ENCODE measurements around the gene SCLY. TPM values are rescaled to one million over a fixed set of nuclear protein-coding genes. Genes with fewer than 3 reads are reported as not detected.

Gene SCLY
- total and polyA plus RNA-seq, 2 donors (not counting 1 experiment from before 2014, with no cell fraction given) = 5.3 to 16.5 TPM

DNA sequence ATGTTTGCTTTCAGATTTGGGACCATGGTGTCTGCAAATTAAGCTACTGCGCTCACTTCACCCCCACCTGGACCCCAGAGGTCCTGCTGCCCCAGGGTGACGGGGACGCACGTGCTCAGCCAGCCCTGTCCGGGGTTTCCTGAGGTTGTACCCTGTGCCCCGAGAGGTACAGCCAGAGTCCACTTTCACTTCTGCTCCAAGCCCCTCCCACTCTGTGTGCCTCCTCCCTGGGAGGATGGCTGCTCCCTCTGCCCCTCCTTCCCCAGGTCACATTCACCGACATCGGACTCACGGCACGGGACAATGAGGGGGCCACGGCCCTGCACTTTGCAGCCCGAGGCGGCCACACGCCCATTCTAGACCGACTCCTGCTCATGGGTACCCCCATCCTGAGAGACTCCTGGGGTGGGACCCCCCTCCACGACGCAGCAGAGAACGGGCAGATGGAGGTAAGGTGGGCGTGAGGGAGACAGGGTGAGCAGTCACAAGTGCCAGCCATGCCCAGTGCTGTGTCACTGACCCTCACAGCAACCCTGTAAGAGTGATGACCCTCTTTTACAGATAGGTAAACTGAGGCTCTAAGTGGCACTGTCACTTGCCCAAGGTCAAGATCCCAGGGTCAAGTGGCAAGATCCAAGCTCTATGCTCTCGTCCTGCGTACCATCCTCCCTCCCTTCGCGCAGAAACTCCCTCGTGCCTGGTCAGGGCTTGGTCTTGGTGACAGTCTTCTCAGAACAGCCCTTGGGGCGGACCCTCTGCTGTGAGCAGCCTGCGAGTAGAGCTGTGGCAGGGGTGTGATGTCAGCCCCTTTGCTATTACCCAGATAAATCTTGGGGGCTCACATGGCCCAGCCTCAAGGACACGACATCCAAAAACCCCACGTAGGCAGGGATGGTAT, 47.0 kb downstream of the SCLY start:
- no peak for DNase-seq (ENCODE audit: low read depth in 2 of 2)
- Histone ChIP-seq H3K27me3 (ENCODE audit: control insufficient read depth, insufficient read depth, low read length) (no peaks in the 10 kb centered on the region), H2AFZ (ENCODE audit: low read length) (no peak overlapping the region), H3K36me3 (ENCODE audit: control insufficient read depth, insufficient read depth, low read length) (no peaks in the 10 kb centered on the region), H3K4me3 (replicated peaks in 1 of 4; ENCODE audit: control extremely low read depth in 1 of 4, insufficient read depth in 1 of 4, low read depth in 3 of 4, low read length in 4 of 4) (no peak overlapping the region), H4K20me1 (ENCODE audit: control insufficient read depth, extremely low read depth, insufficient read depth, low read length) (no peaks in the 10 kb centered on the region), H3K4me1 (ENCODE audit: control insufficient read depth, extremely low read depth, insufficient read depth, low read length) (no peaks in the 10 kb centered on the region), H3K9ac (ENCODE audit: insufficient read depth, low read length) (no peak overlapping the region), H3K4me2 (ENCODE audit: extremely low read depth, insufficient read depth, low read length) (no peak overlapping the region), H3K79me2 (ENCODE audit: control insufficient read depth, insufficient read depth, low read length) (no peaks in the 10 kb centered on the region), H3K9me3 (ENCODE audit: control insufficient read depth, insufficient read depth, low read depth, low read length) (no peaks in the 10 kb centered on the region), H3K27ac (ENCODE audit: insufficient read depth, low read length) (no peak overlapping the region)
- TF ChIP-seq EZH2 (IDR thresholded peaks at IDR 0.05; ENCODE audit: low read length, missing control alignments) = no peak
- TF ChIP-seq, protein P1, sequence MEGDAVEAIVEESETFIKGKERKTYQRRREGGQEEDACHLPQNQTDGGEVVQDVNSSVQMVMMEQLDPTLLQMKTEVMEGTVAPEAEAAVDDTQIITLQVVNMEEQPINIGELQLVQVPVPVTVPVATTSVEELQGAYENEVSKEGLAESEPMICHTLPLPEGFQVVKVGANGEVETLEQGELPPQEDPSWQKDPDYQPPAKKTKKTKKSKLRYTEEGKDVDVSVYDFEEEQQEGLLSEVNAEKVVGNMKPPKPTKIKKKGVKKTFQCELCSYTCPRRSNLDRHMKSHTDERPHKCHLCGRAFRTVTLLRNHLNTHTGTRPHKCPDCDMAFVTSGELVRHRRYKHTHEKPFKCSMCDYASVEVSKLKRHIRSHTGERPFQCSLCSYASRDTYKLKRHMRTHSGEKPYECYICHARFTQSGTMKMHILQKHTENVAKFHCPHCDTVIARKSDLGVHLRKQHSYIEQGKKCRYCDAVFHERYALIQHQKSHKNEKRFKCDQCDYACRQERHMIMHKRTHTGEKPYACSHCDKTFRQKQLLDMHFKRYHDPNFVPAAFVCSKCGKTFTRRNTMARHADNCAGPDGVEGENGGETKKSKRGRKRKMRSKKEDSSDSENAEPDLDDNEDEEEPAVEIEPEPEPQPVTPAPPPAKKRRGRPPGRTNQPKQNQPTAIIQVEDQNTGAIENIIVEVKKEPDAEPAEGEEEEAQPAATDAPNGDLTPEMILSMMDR (conservative IDR thresholded peaks at IDR 0.05 in 1 of 2, IDR thresholded peaks at IDR 0.05 in 1 of 2; ENCODE audit: low read depth in 1 of 2, low read length in 2 of 2) = no peak

DNA sequence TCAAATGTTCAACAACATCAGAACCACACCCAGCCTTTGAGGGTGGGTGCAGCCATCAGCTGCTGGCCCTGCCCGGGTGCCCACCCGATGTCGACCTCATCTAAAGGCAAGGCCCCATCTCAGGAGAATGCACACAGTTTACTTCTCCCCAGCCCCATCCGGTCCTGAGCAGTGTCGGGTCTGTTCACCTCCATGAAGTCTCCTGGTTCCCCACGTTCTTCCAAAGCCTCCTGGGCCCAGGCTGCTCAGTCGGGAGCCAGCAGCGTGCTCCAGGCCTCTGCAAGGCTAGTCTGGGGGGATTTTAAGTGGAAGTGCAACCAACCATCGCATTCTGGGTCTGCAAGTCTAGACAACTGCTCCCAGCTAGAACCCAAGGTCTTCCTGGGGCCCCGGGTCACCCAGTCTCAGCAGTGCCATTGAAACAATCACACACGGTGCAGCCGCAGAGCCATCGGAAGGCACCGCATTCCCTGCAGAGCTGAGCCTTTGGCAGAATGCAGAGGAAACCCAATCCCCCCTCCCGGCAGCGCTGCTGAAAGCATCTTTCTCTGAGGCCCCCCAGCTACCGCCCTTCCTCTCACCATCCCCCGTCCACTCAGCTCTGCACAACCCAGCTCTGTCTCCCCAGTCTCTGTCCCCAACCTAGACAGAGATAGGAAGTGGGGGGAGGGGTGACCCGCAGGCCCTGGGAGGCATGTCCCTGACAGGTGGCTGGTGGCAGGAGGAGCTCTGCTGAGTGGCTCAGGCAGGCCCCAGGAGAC, 47.8 kb downstream of the SCLY start:
- Histone ChIP-seq H3K36me3 (ENCODE audit: control insufficient read depth, insufficient read depth, low read length) (no peaks in the 10 kb centered on the region), H4K20me1 (ENCODE audit: control insufficient read depth, extremely low read depth, insufficient read depth, low read length) (no peaks in the 10 kb centered on the region), H3K9ac (ENCODE audit: insufficient read depth, low read length) (no peak overlapping the region), H3K27me3 (ENCODE audit: control insufficient read depth, insufficient read depth, low read length) (no peaks in the 10 kb centered on the region), H3K4me1 (ENCODE audit: control insufficient read depth, extremely low read depth, insufficient read depth, low read length) (no peaks in the 10 kb centered on the region), H3K79me2 (ENCODE audit: control insufficient read depth, insufficient read depth, low read length) (no peaks in the 10 kb centered on the region), H3K4me3 (replicated peaks in 1 of 4; ENCODE audit: control extremely low read depth in 1 of 4, insufficient read depth in 1 of 4, low read depth in 3 of 4, low read length in 4 of 4) (no peak overlapping the region), H3K9me3 (ENCODE audit: control insufficient read depth, insufficient read depth, low read depth, low read length) (no peaks in the 10 kb centered on the region), H3K4me2 (ENCODE audit: extremely low read depth, insufficient read depth, low read length) (no peak overlapping the region), H2AFZ (ENCODE audit: low read length) (no peak overlapping the region), H3K27ac (ENCODE audit: insufficient read depth, low read length) (no peak overlapping the region)
- no peak for DNase-seq (ENCODE audit: low read depth in 2 of 2)
- TF ChIP-seq EZH2 (IDR thresholded peaks at IDR 0.05; ENCODE audit: low read length, missing control alignments) = no peak
- TF ChIP-seq, protein P1 (conservative IDR thresholded peaks at IDR 0.05 in 1 of 2, IDR thresholded peaks at IDR 0.05 in 1 of 2; ENCODE audit: low read depth in 1 of 2, low read length in 2 of 2) = no peak

DNA sequence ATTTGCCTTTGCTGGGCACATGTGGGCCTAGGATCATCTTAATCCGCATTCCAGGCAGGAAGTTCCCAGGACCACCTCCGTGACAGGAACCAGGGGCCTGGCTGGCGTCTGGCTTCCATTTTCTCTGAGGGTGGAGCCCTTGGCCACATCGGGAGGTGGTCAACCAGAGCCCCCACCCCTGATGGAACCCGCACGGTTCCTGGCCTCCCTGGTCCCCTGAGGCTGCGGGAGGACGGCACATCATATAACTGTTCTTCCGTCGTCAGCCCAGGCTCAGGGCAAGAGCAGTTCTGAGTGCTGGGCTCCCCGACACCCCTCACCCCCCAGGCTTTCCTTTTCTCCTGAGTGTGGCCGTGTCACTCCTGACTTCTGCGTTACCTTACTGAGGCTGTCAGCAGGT, 52.8 kb downstream of the SCLY start:
- Histone ChIP-seq H3K4me1 (ENCODE audit: control insufficient read depth, extremely low read depth, insufficient read depth, low read length) (no peaks in the 10 kb centered on the region), H2AFZ (ENCODE audit: low read length) (no peak overlapping the region), H3K4me3 (replicated peaks in 1 of 4; ENCODE audit: control extremely low read depth in 1 of 4, insufficient read depth in 1 of 4, low read depth in 3 of 4, low read length in 4 of 4) (no peak overlapping the region), H3K36me3 (ENCODE audit: control insufficient read depth, insufficient read depth, low read length) (no peaks in the 10 kb centered on the region), H3K4me2 (ENCODE audit: extremely low read depth, insufficient read depth, low read length) (no peak overlapping the region), H3K9me3 (ENCODE audit: control insufficient read depth, insufficient read depth, low read depth, low read length) (no peaks in the 10 kb centered on the region), H3K27me3 (ENCODE audit: control insufficient read depth, insufficient read depth, low read length) (peaks cover 2% of the 10 kb centered on the region), H3K9ac (ENCODE audit: insufficient read depth, low read length) (no peak overlapping the region), H3K79me2 (ENCODE audit: control insufficient read depth, insufficient read depth, low read length) (no peaks in the 10 kb centered on the region), H4K20me1 (ENCODE audit: control insufficient read depth, extremely low read depth, insufficient read depth, low read length) (no peaks in the 10 kb centered on the region), H3K27ac (ENCODE audit: insufficient read depth, low read length) (no peak overlapping the region)
- no peak for DNase-seq (ENCODE audit: low read depth in 2 of 2)
- TF ChIP-seq EZH2 (IDR thresholded peaks at IDR 0.05; ENCODE audit: low read length, missing control alignments) = no peak
